ENCODE measurements around the gene PMFBP1.

- TF ChIP-seq CTCF (IDR thresholded peaks at IDR 0.05) = no peak
- no peak for TF ChIP-seq EP300 (IDR thresholded peaks at IDR 0.05)
- TF ChIP-seq POLR2A (IDR thresholded peaks at IDR 0.05) = no peak
Observed at GRCh38 chr16:72098936-72099335, 73.0 kb downstream of the PMFBP1 start.
